Adrenal gland (tissue), 5 donors: ENCODE data around the gene C9orf153.

Experiments
- CTCF ChIP-seq, 6 experiments: fragments of 450-650 bp in 4 of 6; fragments of 200-600 bp in 2 of 6; sonication (generic) in 1 of 6; IDR thresholded peaks; 1 replicate in 5 of 6; 2 replicates in 1 of 6; pipeline versions ENCODE4 v1.5.1 to v1.8.0; 2016 to 2021; ENCODE audit warnings: antibody characterized with exemption in 6 of 6, mild to moderate bottlenecking in 2 of 6, moderate library complexity in 1 of 6
- POLR2A ChIP-seq, 2 donors: fragments of 450-650 bp; IDR thresholded peaks; one replicate each; pipeline ENCODE4 v1.6.1; 2017; ENCODE audit warnings: antibody characterized with exemption in 2 of 2, mild to moderate bottlenecking in 2 of 2, moderate library complexity in 1 of 2
- donor health status: DM: no; HTN: no; CAD: no.

GRCh38 chr9:86275962-86276361 is 16.5 kb upstream of the C9orf153 start:
- TF ChIP-seq POLR2A (IDR thresholded peaks at IDR 0.05) (no peak), CTCF (IDR thresholded peaks at IDR 0.05) (no peak)
